SK-N-SH (cell line): Measurements from ENCODE around the gene MOV10L1.

ENCODE experiments used
- EP300 ChIP-seq, 2 experiments: IDR thresholded peaks; 2 replicates each; pipeline versions ENCODE4 v1.4.0 to v1.6.1; 2012; ENCODE audit warnings: borderline replicate concordance in 1 of 2, low read depth in 1 of 2, low read length in 1 of 2
- FOSL2 ChIP-seq: IDR thresholded peaks from 2 replicates; pipeline ENCODE4 v1.4.0; 2012; ENCODE audit warnings: low read depth, mild to moderate bottlenecking, moderate library complexity, borderline replicate concordance
- TF ChIP-seq, protein P1 (sequence below): IDR thresholded peaks from 2 replicates; pipeline ENCODE4; 2012
- TF ChIP-seq, protein P2 (sequence below): fragments of 200-600 bp; sonication (generic); IDR thresholded peaks from 2 replicates; pipeline ENCODE4 v1.6.1; 2017; ENCODE audit warnings: antibody characterized with exemption, mild to moderate bottlenecking, moderate library complexity

DNA sequence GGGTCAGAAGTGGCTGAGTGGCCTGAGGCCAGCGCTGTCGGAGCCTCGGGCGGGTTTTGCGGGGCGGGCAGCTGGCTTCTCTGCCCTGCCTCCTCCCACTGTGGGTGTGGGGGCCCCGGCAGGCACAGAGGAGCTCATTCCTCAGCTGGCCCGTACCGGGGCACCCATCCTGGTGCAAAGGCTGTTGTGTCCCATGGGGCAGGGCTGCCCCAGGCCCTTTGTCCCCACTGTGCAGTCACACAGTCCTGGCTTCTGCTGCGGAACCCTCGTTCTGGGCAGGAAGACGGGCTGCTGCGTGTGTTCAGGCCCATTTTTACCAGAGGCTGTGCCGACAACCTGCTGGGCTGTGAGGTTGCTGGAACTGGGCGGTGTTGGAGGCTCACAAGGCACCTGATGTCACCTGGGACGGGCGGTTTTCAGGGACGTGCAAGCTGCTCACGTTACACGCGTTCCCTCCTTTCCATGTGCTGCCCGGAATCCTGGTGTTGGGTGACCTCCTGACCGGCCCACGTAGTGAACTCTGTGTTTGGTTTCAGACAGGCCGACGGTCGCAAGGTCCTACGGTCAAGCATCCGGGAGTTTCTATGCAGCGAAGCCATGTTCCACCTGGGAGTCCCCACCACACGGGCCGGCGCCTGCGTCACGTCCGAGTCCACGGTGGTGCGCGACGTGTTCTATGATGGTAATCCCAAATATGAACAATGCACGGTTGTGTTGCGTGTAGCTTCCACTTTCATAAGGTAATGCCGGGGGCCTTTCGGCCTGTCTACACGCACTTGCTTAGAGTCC is 116.2 kb downstream of the MOV10L1 start:
- TF ChIP-seq, protein P1, sequence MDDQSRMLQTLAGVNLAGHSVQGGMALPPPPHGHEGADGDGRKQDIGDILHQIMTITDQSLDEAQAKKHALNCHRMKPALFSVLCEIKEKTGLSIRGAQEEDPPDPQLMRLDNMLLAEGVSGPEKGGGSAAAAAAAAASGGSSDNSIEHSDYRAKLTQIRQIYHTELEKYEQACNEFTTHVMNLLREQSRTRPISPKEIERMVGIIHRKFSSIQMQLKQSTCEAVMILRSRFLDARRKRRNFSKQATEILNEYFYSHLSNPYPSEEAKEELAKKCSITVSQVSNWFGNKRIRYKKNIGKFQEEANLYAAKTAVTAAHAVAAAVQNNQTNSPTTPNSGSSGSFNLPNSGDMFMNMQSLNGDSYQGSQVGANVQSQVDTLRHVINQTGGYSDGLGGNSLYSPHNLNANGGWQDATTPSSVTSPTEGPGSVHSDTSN = no peak
- TF ChIP-seq, protein P2, sequence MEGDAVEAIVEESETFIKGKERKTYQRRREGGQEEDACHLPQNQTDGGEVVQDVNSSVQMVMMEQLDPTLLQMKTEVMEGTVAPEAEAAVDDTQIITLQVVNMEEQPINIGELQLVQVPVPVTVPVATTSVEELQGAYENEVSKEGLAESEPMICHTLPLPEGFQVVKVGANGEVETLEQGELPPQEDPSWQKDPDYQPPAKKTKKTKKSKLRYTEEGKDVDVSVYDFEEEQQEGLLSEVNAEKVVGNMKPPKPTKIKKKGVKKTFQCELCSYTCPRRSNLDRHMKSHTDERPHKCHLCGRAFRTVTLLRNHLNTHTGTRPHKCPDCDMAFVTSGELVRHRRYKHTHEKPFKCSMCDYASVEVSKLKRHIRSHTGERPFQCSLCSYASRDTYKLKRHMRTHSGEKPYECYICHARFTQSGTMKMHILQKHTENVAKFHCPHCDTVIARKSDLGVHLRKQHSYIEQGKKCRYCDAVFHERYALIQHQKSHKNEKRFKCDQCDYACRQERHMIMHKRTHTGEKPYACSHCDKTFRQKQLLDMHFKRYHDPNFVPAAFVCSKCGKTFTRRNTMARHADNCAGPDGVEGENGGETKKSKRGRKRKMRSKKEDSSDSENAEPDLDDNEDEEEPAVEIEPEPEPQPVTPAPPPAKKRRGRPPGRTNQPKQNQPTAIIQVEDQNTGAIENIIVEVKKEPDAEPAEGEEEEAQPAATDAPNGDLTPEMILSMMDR = no peak
- TF ChIP-seq EP300 (IDR thresholded peaks at IDR 0.05; ENCODE audit: borderline replicate concordance in 1 of 2, low read depth in 1 of 2, low read length in 1 of 2) (no peak), FOSL2 (no peak)
